Activated B cell treated with CpG ODN at 0.5 μM for 24 hours (primary cell): ENCODE data around the gene TFB1M. TPM values are rescaled to one million over a fixed set of nuclear protein-coding genes. Genes with fewer than 3 reads are reported as not detected.

Experiments
- ATAC-seq: fragments of 200-7000 bp; cut with Tn5 transposase; one replicate; pipeline ENCODE4 v1.10.0; 2021; ENCODE audit warnings: low read depth, mild to moderate bottlenecking, moderate library complexity
- CTCF ChIA-PET: fragments of 350-600 bp; sonication (Branson Sonifier 250); formaldehyde crosslinking; loops from one replicate; lab custom pipeline; 2021; ENCODE audit warnings: antibody characterized with exemption; lab: Charles Lee
- POLR2A ChIA-PET: fragments of 350-600 bp; sonication (Branson Sonifier 250); formaldehyde crosslinking; loops from one replicate; lab custom pipeline; 2021; ENCODE audit warnings: antibody characterized with exemption; lab: Charles Lee
- DNase-seq: peaks from one replicate; pipeline ENCODE4 v3.0.0; 2022
- H3K27ac Mint-ChIP-seq: one replicate; pipeline ENCODE4 v1.8.0; 2020; ENCODE audit warnings: mixed read lengths
- H3K27me3 Mint-ChIP-seq: one replicate; pipeline ENCODE4 v1.8.0; 2021; ENCODE audit warnings: mixed read lengths
- H3K36me3 Mint-ChIP-seq: one replicate; pipeline ENCODE4 v1.8.0; 2021; ENCODE audit warnings: low read depth, mixed read lengths
- H3K4me1 Mint-ChIP-seq: one replicate; pipeline ENCODE4 v1.8.0; 2021; ENCODE audit warnings: mixed read lengths
- H3K4me3 Mint-ChIP-seq: one replicate; pipeline ENCODE4 v1.8.0; 2020; ENCODE audit warnings: mild to moderate bottlenecking, mixed read lengths
- H3K9me3 Mint-ChIP-seq: one replicate; pipeline ENCODE4 v1.8.0; 2020; ENCODE audit warnings: mixed read lengths
- intact Hi-C: fragments of 100-400 bp; cut with micrococcal nuclease; formaldehyde crosslinking; loops from one replicate; pipeline ENCODE4 v1.15.1; 2024
- total RNA-seq: library from RNA; stranded (reverse); gene quantifications from 2 replicates; pipeline ENCODE4 v1.2.3, GENCODE V29; 2022
- TF ChIP-seq, protein P1 (sequence below): fragments of 200-600 bp; IDR thresholded peaks from one replicate; pipeline ENCODE4 v1.8.0; 2022; ENCODE audit warnings: antibody characterized with exemption, mild to moderate bottlenecking

TFB1M gene
- total RNA-seq, 1 donor from 2014 or later, result 41.5 TPM

DNA sequence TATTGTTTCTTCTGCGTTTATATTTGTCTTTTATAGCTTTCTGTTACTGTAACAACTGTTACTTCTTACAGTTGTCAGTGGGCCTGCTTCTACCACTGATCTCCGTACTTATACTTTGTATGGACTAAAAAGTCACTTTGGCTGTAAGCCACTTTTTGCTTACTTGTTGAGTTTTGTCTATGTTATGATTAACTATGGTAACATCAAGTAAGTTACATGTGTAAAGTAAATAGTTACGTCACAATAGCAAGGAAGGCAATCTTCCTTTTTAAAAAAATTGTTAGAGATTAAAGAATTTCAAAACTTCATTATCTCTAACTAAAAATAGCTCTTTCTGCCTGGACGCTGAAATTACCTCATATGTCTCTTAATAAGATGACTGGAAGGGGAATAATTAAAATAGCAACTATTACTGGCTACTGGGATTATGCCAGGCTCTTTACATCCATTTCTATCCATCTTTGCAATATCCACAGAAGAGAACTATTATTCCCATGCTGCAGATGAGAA is 10.9 kb downstream of the TFB1M start:
- H3K27me3 Mint-ChIP-seq, result no peaks in the 10 kb centered on the region
- intact Hi-C loops, result no loop called here
- ATAC-seq, result no peak
- H3K4me1 Mint-ChIP-seq, result peaks cover 3% of the 10 kb centered on the region
- ChIA-PET CTCF (no interaction called here), POLR2A (no interaction called here)
- H3K4me3 Mint-ChIP-seq, result no peak overlapping the region
- DNase-seq, result no peak
- peaks cover 56% of the 10 kb centered on the region for H3K36me3 Mint-ChIP-seq
- H3K9me3 Mint-ChIP-seq, result no peaks in the 10 kb centered on the region
- TF ChIP-seq, protein P1, sequence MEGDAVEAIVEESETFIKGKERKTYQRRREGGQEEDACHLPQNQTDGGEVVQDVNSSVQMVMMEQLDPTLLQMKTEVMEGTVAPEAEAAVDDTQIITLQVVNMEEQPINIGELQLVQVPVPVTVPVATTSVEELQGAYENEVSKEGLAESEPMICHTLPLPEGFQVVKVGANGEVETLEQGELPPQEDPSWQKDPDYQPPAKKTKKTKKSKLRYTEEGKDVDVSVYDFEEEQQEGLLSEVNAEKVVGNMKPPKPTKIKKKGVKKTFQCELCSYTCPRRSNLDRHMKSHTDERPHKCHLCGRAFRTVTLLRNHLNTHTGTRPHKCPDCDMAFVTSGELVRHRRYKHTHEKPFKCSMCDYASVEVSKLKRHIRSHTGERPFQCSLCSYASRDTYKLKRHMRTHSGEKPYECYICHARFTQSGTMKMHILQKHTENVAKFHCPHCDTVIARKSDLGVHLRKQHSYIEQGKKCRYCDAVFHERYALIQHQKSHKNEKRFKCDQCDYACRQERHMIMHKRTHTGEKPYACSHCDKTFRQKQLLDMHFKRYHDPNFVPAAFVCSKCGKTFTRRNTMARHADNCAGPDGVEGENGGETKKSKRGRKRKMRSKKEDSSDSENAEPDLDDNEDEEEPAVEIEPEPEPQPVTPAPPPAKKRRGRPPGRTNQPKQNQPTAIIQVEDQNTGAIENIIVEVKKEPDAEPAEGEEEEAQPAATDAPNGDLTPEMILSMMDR, result no peak
- H3K27ac Mint-ChIP-seq, result no peak overlapping the region

DNA sequence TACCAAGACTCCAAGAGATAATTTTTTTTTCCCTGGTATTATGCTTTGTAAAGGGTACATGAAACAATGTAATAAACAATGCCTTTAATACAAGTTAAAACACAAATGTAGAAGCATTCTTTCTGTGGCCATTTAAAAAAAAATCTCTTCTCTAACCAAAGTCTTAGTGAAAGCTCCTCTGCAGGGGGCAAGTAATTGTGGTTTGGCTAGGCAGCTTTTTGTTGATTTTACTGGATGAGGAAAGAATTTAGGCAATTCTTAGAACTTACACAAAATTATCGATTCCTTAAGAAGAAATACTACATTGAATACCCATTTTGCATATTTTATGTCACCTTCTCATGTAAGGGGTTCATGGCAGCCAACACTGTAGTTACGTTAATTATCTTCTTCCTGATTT is 12.4 kb downstream of the TFB1M start:
- ChIA-PET POLR2A (no interaction called here), CTCF (no interaction called here)

DNA sequence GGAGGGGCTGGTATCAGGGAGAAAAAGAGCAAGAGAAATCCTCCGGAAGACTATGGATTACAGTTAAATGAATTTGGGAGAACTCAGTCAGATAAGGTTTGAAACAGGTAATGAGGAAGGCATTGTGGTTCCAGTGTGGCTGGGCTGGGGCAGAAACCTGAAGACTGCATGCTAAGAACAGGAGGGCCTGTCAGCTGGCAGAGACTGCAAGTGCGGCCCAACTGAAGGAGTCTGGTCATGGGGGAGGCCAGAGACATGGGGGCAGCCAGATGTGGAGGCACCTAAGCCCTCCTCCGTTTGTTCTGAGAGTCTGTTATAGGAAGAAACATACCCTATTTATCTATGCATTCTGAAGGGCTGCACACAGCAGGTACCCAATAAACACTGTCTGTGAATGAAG is 16.6 kb downstream of the TFB1M start:
- Mint-ChIP-seq H3K4me1 (no peaks in the 10 kb centered on the region), H3K36me3 (peaks cover 64% of the 10 kb centered on the region), H3K9me3 (no peaks in the 10 kb centered on the region), H3K4me3 (no peak overlapping the region), H3K27me3 (no peaks in the 10 kb centered on the region), H3K27ac (no peak overlapping the region)
- ChIA-PET POLR2A (no interaction called here), CTCF (no interaction called here)
- TF ChIP-seq, protein P1, result no peak
- intact Hi-C loops, result no loop called here
- DNase-seq (no peak), ATAC-seq (no peak)

More for the DNA sequence above, 12.4 kb downstream of the TFB1M start:
- Mint-ChIP-seq H3K36me3 (peaks cover 55% of the 10 kb centered on the region), H3K4me1 (no peaks in the 10 kb centered on the region), H3K27me3 (no peaks in the 10 kb centered on the region), H3K9me3 (no peaks in the 10 kb centered on the region), H3K4me3 (no peak overlapping the region), H3K27ac (no peak overlapping the region)
- intact Hi-C loops, result no loop called here
- TF ChIP-seq, protein P1, result no peak
- ATAC-seq (no peak), DNase-seq (no peak)

DNA sequence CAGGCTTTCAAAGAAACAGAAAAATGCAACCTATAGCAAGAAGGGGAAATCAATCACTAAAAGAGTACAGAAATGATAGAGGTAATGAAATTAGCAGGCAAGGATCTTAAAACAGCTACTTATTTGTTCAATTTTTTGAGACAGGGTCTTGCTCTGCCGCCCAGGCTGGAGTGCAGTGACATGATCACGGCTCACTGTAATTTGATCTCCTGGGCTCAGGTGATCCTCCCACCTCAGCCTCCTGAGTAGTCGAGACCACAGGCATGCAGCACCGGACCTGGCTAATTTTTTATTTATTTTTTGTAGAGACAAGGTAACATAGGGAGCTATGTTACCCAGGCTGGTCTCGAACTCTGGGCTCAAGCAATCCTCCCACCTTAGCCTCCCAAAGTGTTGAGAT is 21.6 kb downstream of the TFB1M start:
- ATAC-seq, result no peak
- no peak for DNase-seq
- TF ChIP-seq, protein P1, result no peak
- Mint-ChIP-seq H3K36me3 (peaks cover 85% of the 10 kb centered on the region), H3K27ac (no peak overlapping the region), H3K4me3 (no peak overlapping the region), H3K4me1 (no peaks in the 10 kb centered on the region), H3K27me3 (no peaks in the 10 kb centered on the region), H3K9me3 (no peaks in the 10 kb centered on the region)
- CTCF ChIA-PET, result no interaction called here
- POLR2A ChIA-PET, result no interaction called here
- intact Hi-C loops, result no loop called here

DNA sequence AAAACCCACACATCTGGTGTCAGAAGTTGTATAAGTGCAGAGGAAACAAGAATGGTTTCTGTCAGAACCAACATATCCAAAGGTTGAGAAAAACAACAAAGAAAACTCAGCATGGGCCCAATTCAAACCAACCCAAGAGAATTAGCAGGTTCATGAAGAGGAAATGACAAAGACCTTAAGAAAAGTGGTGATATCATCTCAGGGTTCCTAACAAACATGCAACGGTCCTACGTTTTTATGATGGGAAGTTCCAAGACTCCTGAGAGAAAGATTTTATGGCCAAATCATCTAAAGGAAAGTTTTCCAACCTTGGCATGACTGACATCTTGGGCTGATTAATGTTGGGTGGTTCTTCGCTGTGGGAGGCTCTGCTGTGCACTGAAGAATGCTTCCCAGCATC is 23.0 kb downstream of the TFB1M start:
- TF ChIP-seq, protein P1, result no peak
- Mint-ChIP-seq H3K27me3 (no peaks in the 10 kb centered on the region), H3K36me3 (peaks cover 78% of the 10 kb centered on the region), H3K27ac (no peak overlapping the region), H3K4me1 (no peaks in the 10 kb centered on the region), H3K4me3 (no peak overlapping the region), H3K9me3 (no peaks in the 10 kb centered on the region)
- POLR2A ChIA-PET, result no interaction called here
- DNase-seq (no peak), ATAC-seq (no peak)
- CTCF ChIA-PET, result no interaction called here
- intact Hi-C loops, result no loop called here
